Astrocyte (in vitro differentiated cells and primary cell): ENCODE data around the gene SATB2.

Experiments used
- CTCF ChIP-seq: IDR thresholded peaks from 2 replicates; pipeline ENCODE4 v1.5.1; 2011; ENCODE audit warnings: low read depth, mild to moderate bottlenecking, inconsistent platforms, low read length, moderate library complexity; ENCODE audit not compliant: insufficient read depth
- EZH2 ChIP-seq: IDR thresholded peaks from 2 replicates; pipeline ENCODE4 v1.6.1; 2012; ENCODE audit warnings: mild to moderate bottlenecking, low read length, inconsistent platforms; ENCODE audit not compliant: insufficient read depth

- TF ChIP-seq CTCF = no peak
- TF ChIP-seq EZH2 = no peak
Measured at GRCh38 chr2:199441759-199442158, 16.0 kb downstream of the SATB2 start.
